EH (cell line): Measurements from ENCODE around the gene ARMC3.
"Not testable (repeated sequence)": the region's sequence is repeated elsewhere in the genome, so short reads cannot be mapped to it uniquely, and the experiment has no call there.

Experiments used
- DNase-seq: peaks from one replicate; pipeline ENCODE4 v3.0.0-alpha.2; 2015; ENCODE audit warnings: low read depth

Gene ARMC3, protein sequence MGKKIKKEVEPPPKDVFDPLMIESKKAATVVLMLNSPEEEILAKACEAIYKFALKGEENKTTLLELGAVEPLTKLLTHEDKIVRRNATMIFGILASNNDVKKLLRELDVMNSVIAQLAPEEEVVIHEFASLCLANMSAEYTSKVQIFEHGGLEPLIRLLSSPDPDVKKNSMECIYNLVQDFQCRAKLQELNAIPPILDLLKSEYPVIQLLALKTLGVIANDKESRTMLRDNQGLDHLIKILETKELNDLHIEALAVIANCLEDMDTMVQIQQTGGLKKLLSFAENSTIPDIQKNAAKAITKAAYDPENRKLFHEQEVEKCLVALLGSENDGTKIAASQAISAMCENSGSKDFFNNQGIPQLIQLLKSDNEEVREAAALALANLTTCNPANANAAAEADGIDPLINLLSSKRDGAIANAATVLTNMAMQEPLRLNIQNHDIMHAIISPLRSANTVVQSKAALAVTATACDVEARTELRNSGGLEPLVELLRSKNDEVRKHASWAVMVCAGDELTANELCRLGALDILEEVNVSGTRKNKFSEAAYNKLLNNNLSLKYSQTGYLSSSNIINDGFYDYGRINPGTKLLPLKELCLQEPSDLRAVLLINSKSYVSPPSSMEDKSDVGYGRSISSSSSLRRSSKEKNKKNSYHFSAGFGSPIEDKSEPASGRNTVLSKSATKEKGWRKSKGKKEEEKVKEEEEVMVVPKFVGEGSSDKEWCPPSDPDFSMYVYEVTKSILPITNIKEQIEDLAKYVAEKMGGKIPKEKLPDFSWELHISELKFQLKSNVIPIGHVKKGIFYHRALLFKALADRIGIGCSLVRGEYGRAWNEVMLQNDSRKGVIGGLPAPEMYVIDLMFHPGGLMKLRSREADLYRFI

DNA sequence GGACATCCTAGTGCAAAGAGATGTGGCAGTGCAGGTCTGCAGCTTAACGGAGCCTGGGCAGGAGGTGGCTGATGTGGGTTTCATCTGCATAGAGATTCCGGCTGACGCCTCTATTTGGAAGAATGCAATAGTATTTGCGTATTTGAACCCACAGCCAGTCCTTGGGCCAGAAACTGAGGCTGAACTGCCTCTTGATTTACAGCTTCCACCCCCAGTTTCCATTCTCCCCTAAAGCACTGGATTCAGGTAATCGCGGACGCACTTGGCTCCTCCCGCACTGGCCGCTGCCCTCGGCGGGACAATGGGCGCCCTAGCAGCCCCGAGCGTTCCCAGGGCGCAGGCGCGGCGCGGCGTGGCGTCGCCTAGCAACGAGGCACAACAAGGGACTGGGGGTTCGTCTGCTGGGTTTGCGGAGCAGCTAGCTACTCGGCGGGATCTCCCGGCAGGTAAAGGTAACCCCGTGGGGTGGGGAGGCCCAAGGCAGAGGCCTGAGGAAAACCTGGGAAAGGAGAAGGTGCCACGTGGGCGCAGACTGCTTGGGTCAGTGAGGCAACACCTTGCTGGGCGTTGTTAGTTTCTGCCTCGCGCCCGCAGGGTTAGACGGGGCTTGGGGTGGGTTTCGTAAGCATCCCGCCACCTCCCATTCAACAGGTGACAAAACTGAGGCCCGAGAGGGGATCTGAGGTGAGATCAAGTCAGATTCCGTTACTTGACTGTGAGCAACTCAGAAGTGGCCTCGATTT is at the start of gene ARMC3:
Gene ARMC3, plus strand, starts transcription at position 393 of the 743 bp plus-strand sequence. CDS start 3,944 bp downstream, outside the sequence.
- DNase-seq, result peak; percentile 11

DNA sequence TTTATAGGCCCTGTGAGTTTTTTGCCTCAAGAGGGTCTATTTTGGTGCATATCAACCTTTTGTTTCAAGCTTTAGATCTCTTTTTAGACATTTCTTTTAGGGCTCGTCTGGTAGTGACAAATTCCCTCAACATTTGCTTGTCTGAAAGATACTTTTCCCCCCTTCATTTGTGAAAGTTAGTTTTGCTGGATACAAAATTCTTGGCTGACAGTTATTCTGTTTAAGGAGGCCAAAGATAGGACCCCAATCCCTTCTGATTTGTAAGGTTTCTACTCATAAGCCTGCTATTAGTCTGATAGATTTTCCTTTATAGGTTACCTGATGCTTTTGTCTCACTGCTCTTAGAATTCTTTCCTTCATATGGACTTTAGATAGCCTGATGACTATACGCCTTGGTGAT is 36.1 kb upstream of the ARMC3 start:
- no peak for DNase-seq

DNA sequence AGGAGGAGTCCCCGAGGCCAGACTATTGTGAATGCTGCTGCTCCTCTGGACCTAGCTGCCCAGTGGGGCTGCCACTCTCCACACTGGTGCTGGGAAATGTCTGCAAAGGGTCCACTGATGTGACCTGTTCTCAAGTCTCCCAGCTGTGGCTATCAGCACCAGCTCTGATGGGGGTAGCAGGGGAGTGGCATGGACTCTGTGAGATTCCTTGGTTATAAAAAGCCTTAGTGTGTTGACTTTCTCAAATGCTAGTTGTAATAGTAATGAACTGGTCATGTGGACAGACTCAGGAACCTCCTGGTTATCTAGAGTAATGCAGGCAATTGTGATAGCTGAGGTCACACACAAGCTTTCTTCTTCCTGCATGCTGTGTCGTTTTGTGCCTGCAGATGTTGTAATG is 34.1 kb upstream of the ARMC3 start:
- DNase-seq, result no peak

DNA sequence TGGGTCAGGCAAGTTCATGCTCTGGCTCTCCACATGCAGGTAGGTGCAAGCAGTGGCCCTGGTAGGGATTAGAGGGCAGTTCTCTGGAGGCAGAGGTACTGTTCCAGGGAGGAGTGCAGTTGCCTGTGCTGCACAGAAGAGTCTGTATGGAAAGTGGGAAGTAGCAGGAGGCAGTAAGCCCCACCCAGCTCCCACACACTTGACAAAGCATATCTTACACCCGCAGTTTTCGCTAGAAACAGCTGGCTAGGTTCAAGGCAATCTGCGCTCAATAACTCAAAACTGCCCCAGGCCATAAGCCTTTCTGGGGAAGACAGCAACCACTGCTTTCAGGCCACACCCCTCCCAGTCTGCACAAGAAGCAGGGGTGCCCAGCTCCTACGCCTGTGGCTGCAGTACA is 33.1 kb upstream of the ARMC3 start:
- DNase-seq, result peak; percentile 23

DNA sequence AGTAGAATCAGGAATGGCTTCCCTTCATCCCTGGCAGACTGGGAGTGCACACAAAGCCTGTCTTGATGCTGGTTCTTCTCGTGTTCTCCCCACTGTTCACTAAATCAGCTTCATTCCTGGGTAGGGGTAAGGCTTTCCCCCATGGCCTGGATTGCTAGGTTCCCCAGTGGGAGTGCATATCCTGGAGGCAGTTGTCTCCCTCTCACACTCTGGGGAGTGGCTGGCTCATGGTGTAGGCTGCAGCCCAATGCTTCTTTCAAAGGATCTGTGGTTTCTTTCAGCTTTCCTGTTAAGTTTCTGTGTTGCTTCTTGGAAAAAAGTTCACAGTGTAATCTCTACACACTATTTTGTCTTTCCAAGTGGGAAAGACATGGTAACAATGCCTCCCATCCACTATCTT is 32.6 kb upstream of the ARMC3 start:
- DNase-seq, result no peak

DNA sequence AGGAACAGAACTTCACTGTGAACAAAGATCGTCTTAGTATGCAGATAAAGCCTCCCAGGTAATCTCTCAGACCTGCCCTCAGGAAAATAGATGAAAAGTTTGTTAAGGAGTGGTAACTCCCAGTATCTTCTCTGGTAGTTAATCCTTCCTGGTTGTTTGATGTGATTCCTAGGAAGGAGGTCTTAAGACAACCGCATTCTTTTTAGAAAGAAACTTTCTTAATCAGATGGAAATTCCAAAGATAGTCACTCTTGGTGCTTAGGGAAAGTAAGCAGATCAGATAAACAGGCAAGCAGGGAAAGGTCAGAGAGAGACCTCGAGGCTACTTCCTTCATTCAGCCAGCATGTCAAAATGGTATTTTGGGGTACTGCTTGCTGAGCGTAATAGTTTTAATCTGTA is 30.5 kb upstream of the ARMC3 start:
- no peak for DNase-seq

DNA sequence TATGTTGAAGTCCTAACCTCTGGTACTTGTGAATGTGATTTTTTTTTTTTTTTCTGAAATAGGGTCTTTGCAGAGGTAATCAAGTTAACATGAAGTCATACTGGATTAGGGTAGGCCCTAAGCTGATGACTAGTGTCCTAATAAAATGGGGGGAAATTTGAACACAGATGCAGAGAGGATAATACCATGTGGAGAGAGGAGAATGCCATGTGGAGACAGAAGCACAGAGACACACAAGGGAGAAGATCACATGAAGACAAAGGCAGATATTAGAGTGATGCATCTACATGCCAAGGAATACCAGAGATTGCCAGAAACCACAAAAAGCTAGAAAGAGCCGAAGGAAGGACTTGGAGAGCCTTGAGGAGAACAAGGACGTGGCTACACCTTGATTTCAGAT is 28.5 kb upstream of the ARMC3 start:
- DNase-seq, result no peak

DNA sequence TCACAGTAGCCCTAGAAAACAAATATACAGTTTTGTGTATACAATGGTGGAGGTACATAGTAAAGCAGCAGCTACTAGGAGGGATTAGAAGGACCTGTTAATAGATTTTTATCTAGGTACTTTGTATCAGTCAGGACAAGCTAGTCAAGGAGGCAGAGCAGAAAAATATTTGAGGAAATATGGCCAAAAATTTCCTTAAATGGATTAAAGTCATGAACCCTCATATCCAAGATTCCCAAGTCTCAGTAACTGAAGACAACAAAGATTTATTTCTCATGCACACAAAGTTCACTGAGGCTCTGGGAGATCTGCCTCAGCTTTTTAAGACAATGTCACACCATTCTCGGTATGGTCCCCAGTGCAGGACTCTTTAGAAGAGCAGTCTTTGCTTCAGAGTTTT is 28.1 kb upstream of the ARMC3 start:
- DNase-seq, result no peak

DNA sequence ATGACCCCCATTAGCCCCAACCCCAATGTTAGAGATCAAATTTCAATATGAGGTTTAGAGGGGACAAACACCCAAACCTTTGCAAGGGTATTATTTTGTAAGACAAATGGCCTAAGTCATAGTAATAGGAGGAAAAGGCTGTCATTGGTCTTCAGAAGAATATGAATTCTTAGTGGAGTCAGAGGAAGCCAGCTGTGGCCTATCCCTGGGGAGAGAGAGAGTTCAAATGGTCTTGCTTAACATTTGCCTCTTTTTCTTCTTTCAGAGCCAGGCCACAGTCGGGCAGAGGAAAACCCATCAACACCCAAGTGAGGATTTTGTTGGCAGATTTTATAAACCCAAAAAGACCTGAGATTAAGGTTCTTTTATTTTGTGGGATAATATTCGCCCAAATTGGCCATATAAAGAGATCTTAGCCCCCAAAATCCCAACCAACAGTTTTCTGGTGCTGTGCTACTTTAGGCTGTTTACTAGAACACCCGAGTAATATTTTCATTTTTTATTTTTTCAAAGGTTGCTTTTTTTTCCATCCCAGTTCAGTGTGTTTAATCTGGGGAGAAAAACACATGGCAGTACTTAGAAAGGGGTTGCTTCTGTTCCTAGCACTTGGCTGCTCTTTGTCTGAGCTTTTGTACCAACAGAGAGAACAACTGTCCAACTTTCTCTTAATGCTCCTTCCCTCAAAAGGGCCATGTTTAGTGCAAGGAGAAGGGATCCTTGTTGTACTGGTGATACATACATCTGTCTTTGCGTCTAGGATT is 26.8 kb upstream of the ARMC3 start:
- no peak for DNase-seq

DNA sequence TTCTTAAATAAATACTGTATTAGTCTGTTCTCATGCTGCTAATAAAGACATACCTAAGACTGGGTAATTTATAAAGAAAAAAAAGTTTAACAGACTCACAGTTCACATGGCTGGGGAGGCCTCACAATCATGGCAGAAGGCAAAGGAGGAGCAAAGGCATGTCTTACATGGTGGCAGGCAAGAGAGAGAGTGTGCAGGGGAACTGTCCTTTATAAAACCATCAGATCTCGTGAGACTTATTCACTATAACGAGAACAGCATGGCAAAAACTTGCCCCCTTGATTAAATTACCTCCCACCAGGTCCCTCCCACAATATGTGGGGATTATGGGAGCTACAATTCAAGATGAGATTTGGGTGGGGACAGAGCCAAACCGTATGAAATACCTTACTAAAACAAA is 25.7 kb upstream of the ARMC3 start:
- DNase-seq, result not testable (repeated sequence)

DNA sequence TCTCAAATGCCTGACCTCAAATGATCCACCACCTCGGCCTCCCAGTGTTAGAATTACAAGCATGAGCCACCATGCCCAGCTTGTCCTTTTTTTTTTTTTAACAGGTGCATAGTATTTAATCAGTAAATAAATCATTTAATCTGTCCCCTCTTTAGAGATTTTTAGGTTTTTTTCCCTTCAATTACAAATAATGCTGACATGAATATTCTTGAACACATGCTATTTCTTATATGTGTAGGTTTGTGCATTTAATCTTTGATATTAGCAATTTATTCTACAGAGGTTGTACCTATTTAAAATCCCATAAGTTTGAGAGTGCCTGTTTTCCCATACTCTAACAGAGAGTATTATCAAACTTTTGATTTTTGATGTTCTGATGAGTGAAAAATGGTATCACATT is 24.2 kb upstream of the ARMC3 start:
- no peak for DNase-seq

DNA sequence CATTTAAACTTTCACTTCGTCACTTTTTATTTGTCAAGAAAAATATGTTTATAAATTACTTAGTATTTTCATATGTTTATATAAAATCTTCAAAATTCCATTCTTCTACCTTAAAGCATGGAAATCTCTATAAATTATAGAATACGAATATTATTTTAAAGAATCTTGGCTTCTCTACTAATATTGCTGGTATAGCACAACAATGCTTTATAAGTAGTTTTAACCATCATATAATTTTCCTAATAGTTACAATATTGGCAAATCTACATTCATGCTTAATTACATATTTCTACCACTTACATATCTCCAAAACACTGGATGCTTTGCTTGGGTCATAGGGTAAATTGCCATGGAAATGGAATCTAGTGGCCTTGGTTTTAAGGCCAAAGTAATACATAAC is 21.1 kb upstream of the ARMC3 start:
- DNase-seq, result no peak

DNA sequence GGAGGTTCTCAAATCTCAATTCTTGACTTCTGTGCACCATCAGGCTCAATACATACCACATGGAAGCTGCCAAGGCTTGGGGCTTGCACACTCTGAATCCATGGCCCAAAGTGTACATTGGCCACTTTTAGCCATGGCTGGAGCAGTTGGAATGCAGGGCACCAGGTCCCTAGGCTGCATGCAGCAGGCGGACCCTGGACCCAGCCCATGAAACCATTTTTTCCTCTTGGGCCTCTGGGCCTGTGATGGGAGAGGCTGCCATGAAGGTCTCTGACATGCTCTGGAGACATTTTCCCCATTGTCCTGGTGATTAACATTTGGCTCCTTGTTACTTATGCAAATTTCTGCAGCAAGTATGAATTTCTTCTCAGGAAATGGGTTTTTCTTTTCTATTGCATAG is 19.0 kb upstream of the ARMC3 start:
- DNase-seq, result no peak

DNA sequence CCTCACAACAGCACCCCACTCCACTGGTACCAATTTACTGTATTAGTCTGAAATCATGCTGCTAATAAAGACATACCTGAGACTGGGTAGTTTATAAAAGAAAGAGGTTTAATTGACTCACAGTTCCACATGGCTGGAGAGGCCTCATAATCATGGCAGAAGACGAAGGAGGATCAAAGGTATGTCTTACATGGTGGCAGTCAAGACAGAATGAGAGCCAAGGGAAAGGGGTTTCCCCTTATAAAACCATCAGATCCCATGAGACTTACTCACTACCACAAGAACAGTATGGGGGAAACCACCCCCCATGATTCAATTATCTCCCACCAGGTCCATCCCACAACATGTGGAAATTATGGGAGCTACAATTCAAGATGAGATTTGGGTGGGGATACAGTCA is 18.2 kb upstream of the ARMC3 start:
- DNase-seq, result not testable (repeated sequence)

DNA sequence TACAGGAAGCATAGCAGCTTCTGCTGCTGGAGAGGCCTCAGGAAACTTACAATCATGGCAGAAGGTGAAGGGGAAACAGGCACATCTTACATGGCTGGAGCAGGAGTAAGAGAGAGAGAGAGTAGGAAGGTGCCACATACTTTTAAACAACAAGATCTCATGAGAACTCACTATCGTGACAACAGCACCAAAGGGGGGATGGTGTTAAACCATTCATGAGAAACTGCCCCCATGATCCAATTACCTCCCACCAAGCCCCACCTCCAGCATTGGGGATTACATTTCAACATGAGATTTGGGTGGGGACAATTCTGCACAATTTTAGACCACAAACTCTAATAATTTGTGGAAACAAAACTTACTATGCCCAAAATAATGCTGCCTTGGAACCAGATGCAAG is 16.8 kb upstream of the ARMC3 start:
- no peak for DNase-seq

DNA sequence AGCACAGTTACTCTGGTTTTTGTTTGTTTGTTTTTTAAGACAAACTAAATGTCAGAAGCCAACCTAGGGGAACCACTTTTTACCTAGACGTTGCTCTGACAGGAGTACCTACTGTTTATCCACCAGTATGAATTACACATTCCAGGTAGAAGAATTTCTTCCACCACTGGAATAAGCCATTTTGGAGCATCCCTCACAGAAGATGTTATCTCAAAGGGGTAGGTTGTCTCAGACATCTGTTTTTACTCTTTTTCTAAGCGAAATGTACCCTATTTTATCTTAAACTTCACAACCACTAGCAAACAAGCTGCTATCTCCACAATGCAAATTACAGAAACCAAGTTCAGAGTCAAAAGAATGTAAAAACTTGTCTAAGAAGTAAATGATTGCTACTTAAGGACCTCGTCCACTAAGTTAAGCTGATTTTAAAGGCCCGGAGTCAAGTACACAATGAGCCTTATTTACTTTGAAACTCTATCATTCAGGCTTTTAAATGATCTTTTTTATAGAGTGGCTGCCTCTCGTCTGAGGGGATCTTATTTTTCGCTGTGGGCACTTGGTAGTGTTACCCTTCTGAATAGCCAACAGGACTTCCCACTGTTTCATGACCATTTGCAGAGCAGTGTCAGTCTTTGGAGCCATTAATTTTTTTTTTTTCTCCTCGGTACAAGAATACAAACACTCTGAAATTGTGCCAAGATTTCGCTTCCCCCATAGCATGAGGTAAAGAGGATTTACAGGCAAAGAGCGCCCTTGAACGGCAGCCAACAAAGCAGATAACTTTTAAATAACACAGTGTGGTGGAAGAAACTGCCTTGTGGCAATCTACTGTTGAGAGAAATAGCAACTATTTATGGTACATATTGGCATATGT is 15.7 kb upstream of the ARMC3 start:
- DNase-seq, result peak; percentile 6

DNA sequence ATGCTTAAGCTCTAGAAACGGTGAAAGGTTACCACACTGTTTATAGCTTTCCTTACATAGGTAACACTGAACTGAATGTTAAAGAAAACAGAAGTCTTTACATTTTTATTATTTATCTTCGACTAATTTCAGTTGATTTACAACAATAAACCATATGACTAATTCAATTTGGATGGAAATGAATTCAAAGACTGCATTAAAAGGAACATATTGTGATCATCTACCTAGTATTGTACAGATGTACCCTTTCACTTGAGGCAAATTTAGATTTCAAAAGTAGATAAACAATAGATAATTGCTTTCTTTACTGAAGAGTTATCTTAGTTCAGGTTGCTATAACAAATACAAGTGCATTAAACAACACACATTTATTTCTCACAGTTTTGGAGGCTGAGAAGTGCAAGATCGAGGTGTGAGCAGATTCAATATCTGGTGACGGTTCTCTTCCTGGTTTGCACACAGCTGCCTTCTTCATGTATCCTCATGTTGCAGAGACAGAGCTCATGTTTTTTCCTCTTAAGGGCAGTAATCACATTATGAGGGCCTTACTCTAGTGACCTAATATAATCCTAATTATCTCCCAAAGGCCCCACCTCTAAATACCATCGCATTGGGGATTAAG is 15.0 kb upstream of the ARMC3 start:
- DNase-seq, result no peak

DNA sequence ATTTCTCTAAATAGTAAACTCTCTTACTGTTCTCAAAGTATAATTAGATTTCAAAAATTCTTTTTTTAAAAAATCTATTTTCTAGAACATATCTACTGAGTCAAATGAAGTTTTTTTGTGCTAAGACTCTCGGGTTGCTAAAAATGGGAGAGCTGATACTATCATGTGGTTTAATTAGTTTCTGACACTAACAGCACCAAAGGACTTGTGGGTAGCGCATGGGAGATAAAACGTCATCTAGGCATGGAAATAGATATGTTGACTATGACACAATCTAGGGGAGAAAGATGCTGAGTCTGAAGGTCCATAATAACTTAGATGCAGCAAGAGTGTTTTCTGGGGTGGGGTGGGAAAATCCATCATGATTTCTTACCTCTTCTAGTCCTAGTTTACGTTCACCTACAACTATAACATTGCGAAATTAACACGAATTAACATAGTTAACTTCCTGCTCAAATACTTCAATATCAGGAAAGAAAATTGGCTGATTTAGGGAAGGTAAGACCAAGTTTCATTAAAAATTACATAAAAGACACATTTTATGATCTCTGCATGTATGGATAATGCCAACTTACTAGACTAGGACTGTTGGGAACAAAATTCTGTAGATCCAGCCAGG is 14.3 kb upstream of the ARMC3 start:
- DNase-seq, result no peak

DNA sequence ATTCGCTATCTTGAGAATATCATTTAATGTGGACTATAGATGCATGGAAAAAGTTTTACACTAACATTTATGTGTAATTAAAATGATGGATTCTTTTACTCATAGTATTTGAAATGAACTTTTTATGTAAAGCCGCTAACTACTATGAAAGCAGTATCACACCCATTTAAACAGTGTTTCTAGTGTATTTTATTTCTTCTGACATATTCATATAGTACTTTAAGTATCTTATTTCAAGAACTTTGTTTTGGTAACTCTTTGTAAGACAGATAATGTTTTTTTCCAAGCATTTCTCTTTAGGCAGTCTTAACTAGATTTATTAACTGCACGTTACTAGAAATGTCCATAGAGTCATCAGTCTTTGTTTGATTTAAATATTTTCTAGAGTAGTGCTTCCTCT is 12.5 kb upstream of the ARMC3 start:
- no peak for DNase-seq

DNA sequence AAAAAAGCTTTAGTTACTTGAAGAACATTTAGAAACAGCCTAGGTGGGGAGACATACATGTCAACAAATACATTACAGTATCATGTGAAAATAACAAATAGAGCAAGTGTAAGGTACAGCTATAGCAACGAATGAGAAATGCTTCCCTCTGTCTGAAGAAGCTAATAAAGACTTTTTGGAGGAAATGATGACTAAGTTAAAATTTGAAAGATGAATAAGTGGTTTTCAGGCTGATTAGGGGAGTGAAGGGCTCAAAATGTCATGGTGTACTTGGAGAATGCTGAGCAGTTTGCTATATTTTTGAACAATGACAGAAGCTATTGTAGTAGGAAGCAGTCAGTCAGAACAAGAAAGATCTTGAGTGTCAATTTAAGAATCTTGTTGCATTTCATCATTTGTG is 2.8 kb upstream of the ARMC3 start:
- DNase-seq, result no peak
